SH-SY5Y (cell line): ENCODE measurements around the gene SLC29A1.

Source experiments
- GATA2 ChIP-seq: IDR thresholded peaks from 2 replicates; pipeline ENCODE4 v1.6.1; 2011; ENCODE audit warnings: mild to moderate bottlenecking, low read depth, low read length
- GATA3 ChIP-seq: IDR thresholded peaks from 2 replicates; pipeline ENCODE4 v1.6.1; 2011; ENCODE audit warnings: low read depth, mild to moderate bottlenecking, low read length, moderate library complexity

The SLC29A1 gene

GRCh38 chr6:44223319-44224028, at the start of gene SLC29A1:
Gene SLC29A1, plus strand, starts transcription at chr6:44223595. Its CDS starts 3,719 bp downstream, at chr6:44227314.
- TF ChIP-seq GATA3 (no peak), GATA2 (no peak)

GRCh38 chr6:44176130-44176761, 47.1 kb upstream of the SLC29A1 start:
- TF ChIP-seq GATA2, result no peak
- TF ChIP-seq GATA3, result no peak

- TF ChIP-seq GATA2 (no peak), GATA3 (no peak)
Observed at GRCh38 chr6:44176762-44177509, 46.5 kb upstream of the SLC29A1 start.

GRCh38 chr6:44177691-44178423, 45.5 kb upstream of the SLC29A1 start:
- no peak for TF ChIP-seq GATA3
- no peak for TF ChIP-seq GATA2

- TF ChIP-seq GATA2 (no peak), GATA3 (no peak)
Observed at GRCh38 chr6:44178424-44179071, 44.8 kb upstream of the SLC29A1 start.

GRCh38 chr6:44179072-44179536, 44.3 kb upstream of the SLC29A1 start:
- TF ChIP-seq GATA2 (no peak), GATA3 (no peak)

- TF ChIP-seq GATA2, result no peak
Observed at GRCh38 chr6:44179648-44180047, 43.7 kb upstream of the SLC29A1 start.

- TF ChIP-seq GATA2, result no peak
- no peak for TF ChIP-seq GATA3
Observed at GRCh38 chr6:44180406-44180805, 43.0 kb upstream of the SLC29A1 start.

- no peak for TF ChIP-seq GATA3
Observed at GRCh38 chr6:44180886-44181285, 42.5 kb upstream of the SLC29A1 start.

- no peak for TF ChIP-seq GATA3
- no peak for TF ChIP-seq GATA2
Observed at GRCh38 chr6:44182911-44183390, 40.4 kb upstream of the SLC29A1 start.

- TF ChIP-seq GATA3, result no peak
- TF ChIP-seq GATA2, result no peak
Observed at GRCh38 chr6:44183783-44184182, 39.6 kb upstream of the SLC29A1 start.

- TF ChIP-seq GATA2 (no peak), GATA3 (no peak)
Observed at GRCh38 chr6:44185953-44186634, 37.3 kb upstream of the SLC29A1 start.

- no peak for TF ChIP-seq GATA3
- TF ChIP-seq GATA2, result no peak
Observed at GRCh38 chr6:44186635-44187025, 36.8 kb upstream of the SLC29A1 start.
